IPS-NIHi11 (cell line): ENCODE data around the gene SIL1.
"Not testable (repeated sequence)": the region's sequence is repeated elsewhere in the genome, so short reads cannot be mapped to it uniquely, and the experiment has no call there.

Experiments
- DNase-seq: peaks from one replicate; pipeline ENCODE4 v3.0.0; 2012; ENCODE audit warnings: mixed read lengths, low spot score

SIL1 gene

DNA sequence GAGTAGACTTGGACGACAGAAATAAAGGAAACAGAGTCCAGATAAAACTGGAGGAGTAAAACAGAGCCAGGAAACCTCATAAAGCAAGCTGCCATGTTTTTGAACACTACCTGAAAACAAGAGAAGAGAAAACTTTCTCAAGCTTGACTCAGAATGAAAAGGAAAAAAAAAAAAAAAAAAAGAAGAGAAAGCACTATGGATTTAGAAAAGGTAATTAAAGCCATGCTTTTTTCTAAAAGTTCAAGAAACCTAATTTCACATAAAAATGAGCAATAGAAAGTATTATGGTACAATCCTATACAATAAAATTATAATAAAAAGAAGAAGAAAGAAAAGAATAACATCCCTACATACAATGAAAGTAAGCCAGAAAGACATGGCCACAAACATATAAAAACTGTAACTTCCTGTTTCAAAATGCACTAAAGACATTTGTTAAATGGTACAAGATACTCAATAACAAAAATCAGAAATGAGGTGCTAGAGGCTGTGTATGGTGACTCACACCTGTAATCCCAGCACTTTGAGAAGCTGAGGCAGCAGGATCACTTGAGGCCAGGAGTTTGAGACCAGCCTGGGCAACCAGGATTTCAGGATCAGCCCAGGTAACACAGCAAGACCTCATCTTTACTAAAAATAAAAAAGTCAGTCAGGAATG lies 129.5 kb downstream of the SIL1 start:
- DNase-seq = no peak

- DNase-seq = no peak
Observed at GRCh38 chr5:139068060-139068459, 130.1 kb downstream of the SIL1 start.

DNA sequence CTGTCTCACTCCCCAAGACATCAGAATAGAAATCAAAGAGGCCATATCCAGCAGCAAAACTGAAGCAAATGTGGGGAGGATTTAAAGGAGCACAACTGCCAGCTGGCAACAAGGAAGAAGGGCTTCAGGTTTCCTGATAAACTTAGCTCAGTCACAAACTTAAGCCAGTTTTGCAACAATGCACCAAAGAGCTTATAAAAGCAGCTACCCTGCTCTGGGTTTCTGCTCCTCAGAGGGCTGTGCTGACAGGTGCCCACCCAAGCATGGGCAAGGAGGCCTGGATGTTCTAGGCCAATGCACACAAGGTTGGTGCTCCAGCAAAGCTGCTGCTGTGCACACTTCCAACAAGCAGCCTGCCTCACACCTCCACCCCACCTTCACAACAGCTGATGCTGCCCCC lies 132.9 kb downstream of the SIL1 start:
- DNase-seq = no peak

GRCh38 chr5:139064613-139065012 lies 133.6 kb downstream of the SIL1 start:
- DNase-seq = no peak

DNA sequence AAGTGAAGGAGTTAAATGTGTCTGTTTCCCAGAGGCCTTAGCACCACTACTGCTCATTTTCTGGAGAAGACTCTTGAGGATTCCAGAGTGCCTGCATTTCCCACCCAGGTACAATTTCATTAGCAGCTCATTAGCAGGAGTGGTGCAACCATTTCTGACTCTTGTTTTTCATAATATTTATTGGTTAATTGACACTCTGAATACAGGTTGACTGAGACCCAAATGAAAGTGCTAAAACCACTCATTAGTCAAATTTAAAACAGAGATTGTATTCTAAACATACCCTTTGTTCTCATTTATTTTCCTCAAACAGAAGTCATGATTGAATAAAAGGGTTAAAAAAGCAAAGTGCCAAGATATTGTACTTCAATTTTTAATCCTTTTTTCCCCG lies 134.5 kb downstream of the SIL1 start:
- DNase-seq = no peak

- no peak for DNase-seq
Observed at GRCh38 chr5:139062910-139063663, 135.1 kb downstream of the SIL1 start.

DNA sequence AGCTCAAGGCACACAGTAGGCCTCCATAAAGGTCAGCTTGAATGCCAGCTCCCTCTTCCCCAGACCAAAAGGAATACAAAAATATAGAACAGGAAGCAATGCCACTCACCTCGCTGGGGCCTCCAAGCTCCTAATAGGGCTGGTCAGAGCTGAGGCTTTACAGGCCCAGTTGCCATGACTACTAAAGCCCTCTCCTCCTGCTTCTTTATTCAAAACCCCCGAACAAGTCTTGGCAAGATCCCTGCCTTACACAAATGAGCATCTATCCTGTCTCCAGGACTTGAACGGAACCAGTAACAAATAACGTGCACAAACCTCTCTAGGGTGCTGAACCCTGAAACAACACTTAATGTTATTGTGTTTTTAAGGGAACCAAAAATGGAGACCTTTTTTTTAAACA lies 136.3 kb downstream of the SIL1 start:
- peak; percentile 49 for DNase-seq

GRCh38 chr5:139061274-139061673 lies 136.9 kb downstream of the SIL1 start:
- no peak for DNase-seq

DNA sequence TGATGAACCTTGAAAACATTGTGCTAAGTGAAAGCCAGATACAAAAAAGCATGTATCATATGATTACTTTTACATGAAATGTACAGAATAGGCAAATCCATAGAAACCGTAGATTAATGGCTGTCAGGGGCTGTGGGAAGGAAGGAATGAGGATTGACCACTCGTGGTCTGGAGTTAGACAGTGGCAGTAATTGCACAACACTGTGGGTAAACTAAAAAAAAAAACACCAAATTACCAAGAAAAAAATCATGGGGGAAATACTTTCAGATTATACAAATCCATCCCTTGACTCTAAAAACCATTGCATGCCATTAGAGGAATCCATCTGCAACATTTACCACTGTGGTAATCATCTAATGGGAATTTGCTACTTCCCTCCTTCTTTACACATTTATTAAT lies 140.0 kb downstream of the SIL1 start:
- DNase-seq = no peak

DNA sequence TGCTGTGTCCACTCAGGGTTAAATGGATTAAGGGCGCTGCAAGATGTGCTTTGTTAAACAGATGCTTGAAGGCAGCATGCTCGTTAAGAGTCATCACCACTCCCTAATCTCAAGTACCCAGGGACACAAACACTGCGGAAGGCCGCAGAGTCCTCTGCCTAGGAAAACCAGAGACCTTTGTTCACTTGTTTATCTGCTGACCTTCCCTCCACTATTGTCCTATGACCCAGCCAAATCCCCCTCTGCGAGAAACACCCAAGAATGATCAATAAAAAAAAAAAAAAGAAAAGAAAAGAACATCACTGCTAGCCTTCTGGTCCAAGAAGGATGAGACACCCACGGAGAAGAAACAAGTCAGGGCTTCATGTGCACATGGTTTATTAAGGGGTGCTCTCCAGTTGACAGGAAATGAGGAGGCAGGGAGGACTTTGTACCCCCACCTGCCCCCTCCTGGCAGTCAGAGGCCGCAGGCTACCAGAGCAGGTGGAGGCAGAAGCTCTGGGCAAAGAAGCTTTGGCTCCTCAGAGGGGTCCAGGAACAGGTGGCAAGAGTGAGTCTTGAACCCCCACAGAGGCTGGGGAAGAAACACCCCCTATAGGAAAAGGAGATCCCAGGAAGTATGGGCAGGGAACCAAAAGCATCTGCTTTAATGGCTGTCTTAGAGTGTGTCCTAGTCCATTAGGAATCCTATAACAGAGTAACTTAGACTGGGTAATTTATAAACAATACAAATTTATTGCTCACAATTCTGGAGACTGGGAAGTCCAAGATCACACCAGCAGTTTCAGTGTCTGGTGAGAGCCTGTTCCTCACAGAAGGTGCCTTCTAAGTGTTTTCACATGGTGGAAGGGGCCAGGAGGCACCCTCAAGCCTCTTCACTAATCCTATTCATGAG lies 140.9 kb downstream of the SIL1 start:
- not testable (repeated sequence) for DNase-seq

DNA sequence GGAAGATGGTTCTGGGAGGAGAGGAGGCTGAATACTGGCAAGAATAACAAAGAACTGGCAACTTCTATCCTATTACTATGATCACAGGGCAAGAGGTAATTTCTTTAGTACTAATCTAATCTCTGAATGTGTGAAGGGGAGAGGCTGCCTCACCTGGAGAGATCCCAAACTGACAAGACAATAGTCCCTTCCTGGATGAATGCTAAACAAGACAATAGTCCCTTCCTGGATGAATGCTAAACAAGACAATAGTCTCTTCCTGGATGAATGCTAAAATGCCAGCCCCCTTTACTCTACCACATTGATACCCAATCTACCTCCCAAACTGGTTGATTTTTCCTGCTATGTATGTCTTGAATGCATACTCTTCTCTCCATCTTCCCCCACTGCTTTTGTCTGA lies 145.2 kb downstream of the SIL1 start:
- DNase-seq = no peak

DNA sequence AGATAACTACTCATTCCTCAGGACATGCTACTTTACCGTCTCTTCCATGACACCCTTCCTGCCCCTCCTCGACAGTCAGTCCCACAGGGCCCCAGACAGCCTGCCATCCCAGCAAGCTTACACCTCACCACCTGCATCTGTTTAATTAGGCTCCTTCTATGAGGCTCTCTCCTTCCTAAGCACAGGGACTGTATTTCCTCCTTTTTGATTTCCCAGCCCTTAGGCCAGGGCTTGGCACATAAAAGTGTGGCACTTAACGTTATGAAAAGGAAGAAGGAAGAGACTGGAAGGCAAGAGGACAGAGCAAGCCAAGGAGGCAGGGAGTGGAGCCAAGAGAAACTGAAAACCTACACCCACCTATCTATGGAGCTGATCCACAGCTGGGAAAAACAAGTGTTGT lies 146.8 kb downstream of the SIL1 start:
- no peak for DNase-seq

DNA sequence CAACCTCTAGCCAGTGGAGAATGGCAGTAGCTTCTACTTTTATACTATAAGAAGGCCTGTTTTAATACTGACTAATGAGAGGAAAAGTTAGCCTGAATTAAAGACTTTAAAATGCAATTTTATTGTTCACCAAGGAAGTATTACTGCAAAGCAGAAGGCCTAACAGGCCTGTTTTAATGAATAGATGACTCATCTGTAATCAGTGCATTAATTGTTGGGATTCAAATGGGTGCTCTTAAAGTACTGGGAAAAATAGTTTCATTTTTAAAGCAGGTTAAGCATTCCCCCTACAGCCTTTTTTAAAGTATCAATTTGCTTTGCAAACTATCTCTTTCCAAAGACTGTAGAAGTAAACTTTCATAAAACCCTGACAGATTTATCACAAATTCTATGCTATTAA lies 147.7 kb downstream of the SIL1 start:
- DNase-seq = no peak

DNA sequence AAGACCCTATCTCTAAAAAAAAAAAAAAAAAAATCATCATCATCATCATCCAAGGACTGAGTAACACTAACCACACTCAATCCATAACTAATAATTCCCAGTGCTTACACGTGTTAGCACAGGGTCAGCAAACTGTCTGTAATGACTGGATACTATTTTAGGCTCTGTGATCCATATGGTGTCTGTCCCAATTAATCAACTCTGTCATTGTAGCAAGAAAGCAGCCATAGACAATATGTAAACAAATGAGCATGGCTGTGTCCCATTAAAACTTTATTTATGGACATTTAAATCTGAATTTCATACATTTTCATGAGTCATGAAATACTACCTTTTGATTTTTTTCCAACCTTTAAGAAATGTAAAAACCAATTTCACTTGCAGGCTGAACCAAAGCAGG lies 148.4 kb downstream of the SIL1 start:
- DNase-seq = no peak

DNA sequence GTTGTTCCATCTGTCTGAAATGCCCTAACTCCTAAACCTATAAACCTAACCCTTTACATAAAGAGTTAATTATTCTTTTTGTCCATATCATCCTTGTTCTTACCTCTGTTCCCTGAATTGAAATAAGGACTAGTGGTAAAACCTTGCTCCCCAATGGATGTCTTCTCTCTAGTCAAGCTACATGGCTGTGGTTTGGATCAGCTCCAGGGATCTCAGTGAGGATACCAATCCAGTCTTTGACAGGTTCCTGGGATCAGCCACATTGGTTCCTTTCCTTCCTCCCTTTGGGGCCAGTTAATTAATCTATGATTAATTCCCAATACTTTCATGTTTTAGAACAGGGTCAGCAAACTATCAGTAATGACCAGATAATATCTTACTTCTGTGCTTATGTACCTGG lies 151.6 kb downstream of the SIL1 start:
- no peak for DNase-seq

DNA sequence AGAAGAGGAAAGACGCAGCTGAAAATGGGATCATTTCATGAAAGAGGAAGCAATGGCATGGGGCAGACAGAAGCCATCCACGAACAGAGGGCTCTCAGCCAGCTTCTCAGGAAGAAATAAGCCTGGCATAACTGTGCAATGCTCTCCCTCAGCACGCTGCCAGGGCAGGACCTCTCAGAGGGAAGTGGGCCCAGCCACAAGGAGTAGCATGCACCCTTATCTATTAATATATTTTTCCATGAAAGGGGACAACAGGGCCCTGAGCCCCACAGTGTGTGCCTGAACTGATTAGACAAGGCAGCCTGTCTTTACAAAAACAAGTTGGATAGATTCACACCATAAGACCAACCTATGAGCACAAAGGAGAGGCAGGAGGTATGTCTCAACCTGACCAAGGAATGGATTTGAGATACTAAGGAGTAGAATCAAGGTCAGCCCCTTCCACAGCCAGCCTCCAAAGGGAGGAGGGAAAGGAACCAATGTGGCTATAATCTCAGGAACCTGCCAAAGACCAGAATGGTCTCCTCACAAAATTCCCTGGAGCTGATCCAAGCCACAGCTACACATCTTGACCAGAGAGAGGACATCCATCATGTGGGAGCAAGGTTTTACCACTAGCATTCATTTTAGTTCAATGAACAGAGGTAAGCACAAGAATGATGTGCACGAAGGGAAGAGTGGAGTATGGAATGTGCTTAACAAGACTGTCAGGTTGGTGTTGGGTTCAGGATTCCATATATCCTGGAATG lies 154.8 kb downstream of the SIL1 start:
- DNase-seq = no peak

DNA sequence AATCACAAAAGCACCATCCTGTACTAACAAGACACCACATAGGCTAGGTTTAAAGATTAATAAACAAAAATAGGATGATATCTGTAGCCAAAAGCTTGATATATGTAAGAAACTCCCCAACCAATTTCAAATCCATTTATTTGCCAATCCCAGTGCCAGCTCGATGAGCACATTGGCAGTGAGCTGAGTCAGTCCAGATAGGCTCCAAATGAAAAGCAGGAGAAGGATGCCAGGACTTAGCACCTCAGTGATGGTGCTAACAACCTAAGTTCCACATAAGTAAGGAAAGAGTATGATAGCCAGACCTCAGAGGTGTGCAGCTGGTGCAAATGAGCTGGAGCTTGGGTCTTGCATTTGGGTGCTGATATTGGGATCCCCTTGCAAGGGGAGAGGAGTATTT lies 158.1 kb downstream of the SIL1 start:
- no peak for DNase-seq

- DNase-seq = peak; percentile 57
Observed at GRCh38 chr5:139038613-139039305, 159.4 kb downstream of the SIL1 start.

DNA sequence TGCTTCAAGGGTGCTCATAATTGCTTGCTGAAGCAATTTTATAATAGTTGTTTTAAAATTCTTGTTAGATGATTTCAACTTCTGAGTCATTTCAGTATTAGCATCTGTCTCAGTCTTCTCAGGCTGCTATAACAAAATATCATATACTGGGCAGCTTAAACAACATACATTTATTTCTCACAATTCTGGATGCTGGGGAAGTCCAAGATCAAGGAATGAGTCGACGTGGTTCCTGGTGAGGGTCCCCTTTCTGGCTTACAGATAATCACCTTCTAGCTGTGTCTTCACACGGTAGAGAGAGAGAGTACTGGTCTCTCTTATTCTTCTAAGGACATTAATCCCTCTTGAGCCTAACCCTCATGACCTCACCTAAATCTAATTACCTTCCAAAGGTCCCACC lies 160.4 kb downstream of the SIL1 start:
- DNase-seq = no peak

- not testable (repeated sequence) for DNase-seq
Observed at GRCh38 chr5:139036332-139036731, 161.8 kb downstream of the SIL1 start.

- no peak for DNase-seq
Observed at GRCh38 chr5:139027150-139027549, 171.0 kb downstream of the SIL1 start.

GRCh38 chr5:139025651-139026050 lies 172.5 kb downstream of the SIL1 start:
- no peak for DNase-seq
